ENCODE results near the gene SLC16A8.

- TF ChIP-seq CTCF (IDR thresholded peaks at IDR 0.05; ENCODE audit: insufficient read depth, low read depth, low read length) (peak; percentile 77), EZH2 (IDR thresholded peaks at IDR 0.05; ENCODE audit: insufficient read depth, low read length) (no peak)
These were observed 30.8 kb upstream of the SLC16A8 start for GRCh38 chr22:38114484-38115398.

Measured in astrocyte (in vitro differentiated cells and primary cell).